ENCODE data around the gene KCNN3. TPM values are rescaled to one million over a fixed set of nuclear protein-coding genes. Genes with fewer than 3 reads are reported as not detected.
A peak's percentile ranks its signal among the peaks of the same experiment; 100 is the strongest.

The KCNN3 gene
- total and polyA plus RNA-seq, 2 of the 13 experiments (the other 11 are each of a cell fraction or from before 2014, with no cell fraction given), result not detected

GRCh38 chr1:154809436-154810413, 60.4 kb downstream of the KCNN3 start:
- POLR2A ChIA-PET, result no interaction called here
- FAIRE-seq, result no peak
- no peaks in the 10 kb centered on the region for H4K20me1 ChIP-seq (ENCODE audit: insufficient read depth, low read length)
- no TSS peak for BruUV-seq (replicated peaks)
- intact Hi-C loops (cut with micrococcal nuclease; ENCODE audit: unreplicated experiment) (no loop called here), in situ Hi-C loops (cut with HindIII; ENCODE audit: extremely low pct_ligation_motif_present, low pct_unique_long_range_greater_than_20kb) (no loop called here)
- H3K4me2 ChIP-seq (ENCODE audit: low read depth, low read length), result no peak overlapping the region
- no peaks in the 10 kb centered on the region for H3K36me3 ChIP-seq (replicated peaks in 1 of 2; ENCODE audit: control insufficient read depth in 1 of 2, insufficient read depth in 2 of 2, low read length in 2 of 2)
- no peak for TF ChIP-seq MBNL3 (CRISPR knock-in tag; conservative IDR thresholded peaks at IDR 0.05)
- TF ChIP-seq ZNF12 (CRISPR knock-in tag; IDR thresholded peaks at IDR 0.05), result no peak
- TF ChIP-seq TBX3 (IDR thresholded peaks at IDR 0.05; ENCODE audit: borderline replicate concordance), result no peak
- TF ChIP-seq FLYWCH1 (CRISPR knock-in tag; IDR thresholded peaks at IDR 0.05), result no peak
- TF ChIP-seq CENPBD1 (CRISPR knock-in tag; IDR thresholded peaks at IDR 0.05; ENCODE audit: borderline replicate concordance, low read depth), result no peak
- no peak for TF ChIP-seq MNT (IDR thresholded peaks at IDR 0.05)
- no peak for TF ChIP-seq ZNF430 (CRISPR knock-in tag; IDR thresholded peaks at IDR 0.05)
- TF ChIP-seq SRSF9 (IDR thresholded peaks at IDR 0.05; ENCODE audit: borderline replicate concordance, insufficient read depth, low read depth, low read length, poor library complexity, severe bottlenecking), result no peak
- no peak for TF ChIP-seq DNMT1 (CRISPR knock-in tag; IDR thresholded peaks at IDR 0.05)
- no peak for TF ChIP-seq ATF4 (CRISPR knock-in tag; IDR thresholded peaks at IDR 0.05)
- no peak for TF ChIP-seq ZKSCAN1 (IDR thresholded peaks at IDR 0.05; ENCODE audit: low read length)
- TF ChIP-seq TCF7 (IDR thresholded peaks at IDR 0.05; ENCODE audit: low read depth), result no peak
- TF ChIP-seq, protein P1, sequence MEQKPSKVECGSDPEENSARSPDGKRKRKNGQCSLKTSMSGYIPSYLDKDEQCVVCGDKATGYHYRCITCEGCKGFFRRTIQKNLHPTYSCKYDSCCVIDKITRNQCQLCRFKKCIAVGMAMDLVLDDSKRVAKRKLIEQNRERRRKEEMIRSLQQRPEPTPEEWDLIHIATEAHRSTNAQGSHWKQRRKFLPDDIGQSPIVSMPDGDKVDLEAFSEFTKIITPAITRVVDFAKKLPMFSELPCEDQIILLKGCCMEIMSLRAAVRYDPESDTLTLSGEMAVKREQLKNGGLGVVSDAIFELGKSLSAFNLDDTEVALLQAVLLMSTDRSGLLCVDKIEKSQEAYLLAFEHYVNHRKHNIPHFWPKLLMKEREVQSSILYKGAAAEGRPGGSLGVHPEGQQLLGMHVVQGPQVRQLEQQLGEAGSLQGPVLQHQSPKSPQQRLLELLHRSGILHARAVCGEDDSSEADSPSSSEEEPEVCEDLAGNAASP (CRISPR knock-in tag; IDR thresholded peaks at IDR 0.05; ENCODE audit: borderline replicate concordance), result no peak
- TF ChIP-seq ZNF644 (CRISPR knock-in tag; IDR thresholded peaks at IDR 0.05; ENCODE audit: low read depth), result no peak
- TF ChIP-seq ZBED4 (CRISPR knock-in tag; IDR thresholded peaks at IDR 0.05; ENCODE audit: borderline replicate concordance), result no peak
- no peak for DNase-seq (ENCODE audit: low spot score)
- peaks cover 9% of the 10 kb centered on the region for H3K4me1 ChIP-seq (ENCODE audit: insufficient read depth, low read length)
- CTCF ChIA-PET (ENCODE audit: low intra/inter-chr PET ratio, low total read pairs), result no interaction called here
- H2AFZ ChIP-seq (ENCODE audit: low read length), result no peak overlapping the region
- H3K9ac ChIP-seq (ENCODE audit: insufficient read depth, low read depth, low read length), result no peak overlapping the region
- no peaks in the 10 kb centered on the region for H3K9me3 ChIP-seq (ENCODE audit: low read length)
- H3K4me3 ChIP-seq (replicated peaks in 1 of 3; ENCODE audit: insufficient read depth in 1 of 3, low read depth in 2 of 3, low read length in 3 of 3), result no peak overlapping the region
- H3K27me3 ChIP-seq (ENCODE audit: control insufficient read depth in 1 of 2, insufficient read depth in 2 of 2, low read length in 2 of 2), result peaks cover 11 to 88% of the 10 kb centered on the region in 2 experiments
- peak; percentile 50; the same call in 2 of the 3 replicates for ATAC-seq
- H3K79me2 ChIP-seq (ENCODE audit: insufficient read depth, low read length), result no peaks in the 10 kb centered on the region
- no peak overlapping the region for H3K27ac ChIP-seq (ENCODE audit: extremely low read length, insufficient read depth, low read length)
- WGBS (ENCODE audit: low lambda C conversion rate), result 13% methylated on average over 7 of the region's 7 CpGs

All from HepG2 (cell line).